D721Med (cell line): ENCODE results near the gene WNT11.

ENCODE experiments used
- DNase-seq: peaks from one replicate; pipeline ENCODE4 v3.0.0; 2011; ENCODE audit warnings: low spot score; ENCODE audit not compliant: insufficient read length
- FAIRE-seq: peaks from 2 replicates; lab custom pipeline; 2011; peaks lifted over from hg19 to GRCh38; lab: Jason Lieb, UNC
- TF ChIP-seq, protein P1 (sequence below): IDR thresholded peaks from 2 replicates; pipeline ENCODE4 v1.5.1; 2012; ENCODE audit warnings: mild to moderate bottlenecking, control low read depth; ENCODE audit not compliant: insufficient read depth; ENCODE audit errors: missing control alignments

WNT11 gene

DNA sequence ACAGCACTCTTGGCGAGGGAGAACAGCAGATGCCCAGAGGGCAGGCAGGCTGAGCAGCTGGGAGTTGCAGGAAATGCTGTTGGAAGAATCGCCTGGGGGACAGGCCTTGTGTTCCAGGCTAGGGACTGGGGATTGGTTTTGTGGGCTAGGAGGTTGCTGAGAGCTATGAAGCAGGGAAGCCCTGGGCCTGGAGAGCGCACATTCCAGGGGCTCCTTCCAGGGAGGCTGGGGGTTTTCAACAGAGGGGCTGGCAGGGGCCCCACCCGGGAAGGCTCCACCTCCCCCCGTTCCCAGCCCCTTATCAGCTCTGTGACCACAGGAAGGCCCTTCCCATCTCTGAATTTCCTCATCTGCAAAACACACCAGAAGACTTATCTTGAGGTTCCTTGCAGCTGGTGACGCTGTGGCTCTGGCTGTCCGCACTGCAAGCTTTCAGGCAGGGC is 21.7 kb downstream of the WNT11 start:
- FAIRE-seq (no peak), DNase-seq (no peak)
- TF ChIP-seq, protein P1, sequence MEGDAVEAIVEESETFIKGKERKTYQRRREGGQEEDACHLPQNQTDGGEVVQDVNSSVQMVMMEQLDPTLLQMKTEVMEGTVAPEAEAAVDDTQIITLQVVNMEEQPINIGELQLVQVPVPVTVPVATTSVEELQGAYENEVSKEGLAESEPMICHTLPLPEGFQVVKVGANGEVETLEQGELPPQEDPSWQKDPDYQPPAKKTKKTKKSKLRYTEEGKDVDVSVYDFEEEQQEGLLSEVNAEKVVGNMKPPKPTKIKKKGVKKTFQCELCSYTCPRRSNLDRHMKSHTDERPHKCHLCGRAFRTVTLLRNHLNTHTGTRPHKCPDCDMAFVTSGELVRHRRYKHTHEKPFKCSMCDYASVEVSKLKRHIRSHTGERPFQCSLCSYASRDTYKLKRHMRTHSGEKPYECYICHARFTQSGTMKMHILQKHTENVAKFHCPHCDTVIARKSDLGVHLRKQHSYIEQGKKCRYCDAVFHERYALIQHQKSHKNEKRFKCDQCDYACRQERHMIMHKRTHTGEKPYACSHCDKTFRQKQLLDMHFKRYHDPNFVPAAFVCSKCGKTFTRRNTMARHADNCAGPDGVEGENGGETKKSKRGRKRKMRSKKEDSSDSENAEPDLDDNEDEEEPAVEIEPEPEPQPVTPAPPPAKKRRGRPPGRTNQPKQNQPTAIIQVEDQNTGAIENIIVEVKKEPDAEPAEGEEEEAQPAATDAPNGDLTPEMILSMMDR, result no peak

DNA sequence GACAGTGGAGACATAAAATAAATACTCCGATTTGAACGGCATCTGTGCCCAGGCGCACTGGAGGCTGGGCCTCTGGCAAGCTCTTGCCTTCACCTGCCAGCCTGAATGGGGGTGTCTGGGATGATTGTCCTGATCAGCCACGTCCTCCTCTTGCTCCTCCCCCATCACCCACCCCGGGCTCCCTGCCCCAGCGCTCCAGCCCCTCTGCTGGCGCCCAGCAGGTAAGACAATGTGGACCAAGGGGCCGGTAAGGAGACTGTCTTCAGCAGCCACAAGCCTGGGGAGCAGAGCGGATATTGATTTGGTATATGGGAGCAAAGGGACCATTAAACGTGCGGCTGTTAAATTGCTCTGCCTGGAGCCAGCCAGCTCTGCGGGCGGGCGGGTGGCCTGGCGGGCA is 24.9 kb downstream of the WNT11 start:
- DNase-seq (no peak), FAIRE-seq (no peak)
- TF ChIP-seq, protein P1, result no peak

DNA sequence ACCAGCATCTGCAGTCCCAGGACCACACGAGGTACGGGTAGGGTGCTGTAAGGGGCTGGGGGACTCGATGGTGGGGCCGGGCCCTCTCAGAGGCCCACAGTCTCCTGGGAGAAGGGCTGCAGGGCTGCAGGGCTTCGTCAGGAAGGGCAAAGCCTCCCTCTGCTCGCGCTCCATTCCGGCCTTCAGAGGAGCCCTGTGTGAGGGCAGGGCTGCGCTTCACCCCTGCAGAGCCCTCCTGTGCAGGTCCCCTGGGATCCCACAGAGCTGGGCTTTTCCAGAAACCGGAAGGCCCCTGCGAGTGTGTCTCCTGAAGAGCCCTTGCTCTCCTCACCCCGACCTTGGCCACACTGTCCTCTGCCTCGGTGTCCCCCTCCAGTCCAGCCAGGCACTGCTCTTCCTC is 27.2 kb downstream of the WNT11 start:
- no peak for FAIRE-seq
- TF ChIP-seq, protein P1, result no peak
- no peak for DNase-seq

DNA sequence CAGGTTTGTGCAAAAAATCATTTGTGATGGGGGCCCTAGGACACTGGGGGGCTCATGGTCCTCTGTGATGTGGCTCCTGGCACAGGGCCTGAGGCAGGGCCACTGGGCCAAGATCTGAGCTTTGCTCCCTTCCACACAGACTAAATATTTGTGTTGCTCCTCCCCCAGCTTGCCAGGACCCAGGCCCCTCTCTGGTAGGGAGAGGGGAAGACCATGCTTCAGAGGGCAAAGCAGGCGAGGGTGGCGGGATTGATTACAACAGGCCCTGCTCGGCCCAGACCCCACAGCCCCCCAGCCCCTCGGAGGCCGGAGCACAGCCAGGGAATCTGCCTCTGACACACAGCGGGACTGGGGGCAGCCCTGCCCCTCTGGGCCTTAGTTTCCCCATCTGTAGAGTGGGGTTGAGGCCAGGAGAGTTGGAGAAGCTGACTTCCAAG is 29.0 kb downstream of the WNT11 start:
- FAIRE-seq (no peak), DNase-seq (no peak)
- TF ChIP-seq, protein P1, result no peak

DNA sequence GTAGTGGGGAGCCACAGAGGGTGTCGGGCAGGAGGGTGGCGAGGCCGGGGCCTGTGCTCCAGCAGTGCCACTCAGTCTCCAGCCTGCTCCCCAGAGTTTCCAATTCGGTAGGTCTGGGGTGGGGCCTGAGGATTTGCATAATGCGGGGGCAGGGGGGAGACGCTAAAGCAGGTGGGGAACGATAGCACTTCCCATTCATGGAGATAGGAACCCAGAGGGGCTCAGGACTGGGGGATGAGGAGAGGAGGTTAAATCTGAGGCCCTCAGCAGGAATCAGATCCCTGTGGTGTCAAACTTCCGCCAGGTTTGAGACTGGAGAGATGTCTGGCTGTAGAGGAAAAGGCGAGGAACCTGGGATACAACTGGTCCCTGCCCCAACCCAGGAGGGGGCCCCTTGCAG is 29.8 kb downstream of the WNT11 start:
- FAIRE-seq (no peak), DNase-seq (no peak)
- TF ChIP-seq, protein P1, result no peak

DNA sequence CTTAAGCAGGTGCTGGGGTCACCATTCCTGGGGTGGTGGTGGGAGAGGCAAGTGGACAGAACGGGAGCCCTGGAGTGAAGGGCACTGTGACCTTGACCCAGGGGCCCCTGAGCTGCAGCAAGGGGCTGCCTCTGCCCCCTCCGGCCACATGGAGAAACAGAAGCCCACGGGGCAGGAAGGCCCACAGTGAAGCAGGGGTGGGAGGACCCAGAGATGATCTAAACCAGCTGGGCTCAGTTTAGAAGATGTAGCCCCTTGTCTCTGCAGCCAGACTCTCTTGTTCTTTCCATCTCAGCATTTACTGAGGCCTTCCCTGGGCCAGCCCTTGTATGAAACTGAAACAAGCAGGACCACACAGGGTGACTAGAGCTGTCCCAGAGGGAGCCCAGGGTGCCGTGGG is 30.5 kb downstream of the WNT11 start:
- DNase-seq (no peak), FAIRE-seq (no peak)
- TF ChIP-seq, protein P1, result no peak

DNA sequence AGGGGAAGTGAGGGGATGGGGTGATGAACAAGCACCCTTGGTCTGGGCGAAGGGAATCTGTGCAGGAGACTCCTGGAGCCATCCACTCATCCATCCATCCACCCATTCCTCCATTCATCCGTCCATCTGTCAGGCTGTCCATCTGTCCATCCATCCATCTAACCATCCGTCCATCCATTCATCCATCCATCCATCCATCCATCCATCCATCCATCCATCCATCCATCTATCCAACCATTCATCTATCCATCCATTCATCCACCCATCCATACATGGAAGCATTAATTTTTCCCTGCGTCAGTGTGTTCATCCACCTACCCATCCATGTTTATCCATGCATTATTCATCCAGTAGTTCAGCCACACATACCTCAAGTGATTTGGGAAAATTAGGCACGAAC is 32.0 kb downstream of the WNT11 start:
- DNase-seq (no peak), FAIRE-seq (no peak)
- TF ChIP-seq, protein P1, result no peak
